GM19023 (cell line): ENCODE measurements around the gene GFM1.
"Not testable (repeated sequence)": the region's sequence is repeated elsewhere in the genome, so short reads cannot be mapped to it uniquely, and the experiment has no call there.

Source experiments
- ATAC-seq: cut with Tn5 transposase; IDR thresholded peaks from one replicate; pipeline ENCODE4 v1.9.1; 2021; ENCODE audit warnings: mild to moderate bottlenecking, moderate library complexity; ENCODE audit not compliant: unreplicated experiment

Gene GFM1

DNA sequence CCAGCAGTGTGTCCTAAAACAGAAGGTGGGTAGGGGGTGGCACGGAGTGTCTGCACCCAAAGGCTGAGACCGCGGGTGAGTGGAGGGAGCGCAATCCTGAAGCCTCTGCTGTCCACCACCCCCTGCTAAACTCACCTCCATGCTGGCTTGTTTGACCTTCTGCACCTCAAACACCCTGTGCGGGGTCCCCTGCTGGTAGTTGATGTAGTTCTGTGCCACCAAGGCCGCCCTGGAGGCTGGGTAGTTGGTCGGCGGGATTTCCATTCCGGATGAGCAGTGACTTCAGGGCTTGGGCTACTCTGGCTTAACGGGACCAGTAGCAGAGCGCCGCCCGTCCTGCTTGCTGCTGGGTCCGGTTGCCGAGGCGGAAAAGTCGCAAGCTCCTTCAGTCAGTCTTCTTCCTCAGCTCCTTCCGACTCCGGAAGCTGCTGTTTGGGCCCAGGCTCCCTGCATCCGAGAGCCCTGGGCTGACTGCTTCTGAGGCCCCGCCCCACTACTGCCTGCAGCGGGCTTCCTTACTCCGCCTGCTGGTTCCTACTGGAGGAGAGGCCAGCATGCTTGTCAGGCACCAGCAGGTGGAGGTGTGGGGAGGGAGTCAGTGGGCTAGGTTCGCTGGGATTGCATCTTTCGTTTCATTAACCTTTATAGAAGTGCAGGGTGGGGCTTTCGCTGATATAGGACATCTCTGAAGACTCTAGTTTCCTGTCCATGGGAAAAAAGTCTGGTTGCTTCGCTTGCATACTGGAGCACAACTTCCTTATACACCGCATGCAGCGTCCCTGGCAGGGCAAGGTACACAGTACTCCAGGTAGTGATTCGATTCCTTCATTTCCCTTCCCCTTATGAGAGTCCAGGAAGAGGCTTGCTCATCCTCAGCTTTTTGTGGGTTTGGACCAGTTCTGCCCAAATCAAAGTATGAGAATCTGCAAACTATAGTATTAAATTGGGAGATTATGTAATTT, 28.2 kb downstream of the GFM1 start, which contains the start of gene LXN:
TSS of gene LXN (minus strand) at position 434 of the 962 bp plus-strand sequence. CDS start at position 264, 170 bp downstream.
- peak; percentile 99 for ATAC-seq

GRCh38 chr3:158678687-158679086, 34.4 kb downstream of the GFM1 start:
- no peak for ATAC-seq

DNA sequence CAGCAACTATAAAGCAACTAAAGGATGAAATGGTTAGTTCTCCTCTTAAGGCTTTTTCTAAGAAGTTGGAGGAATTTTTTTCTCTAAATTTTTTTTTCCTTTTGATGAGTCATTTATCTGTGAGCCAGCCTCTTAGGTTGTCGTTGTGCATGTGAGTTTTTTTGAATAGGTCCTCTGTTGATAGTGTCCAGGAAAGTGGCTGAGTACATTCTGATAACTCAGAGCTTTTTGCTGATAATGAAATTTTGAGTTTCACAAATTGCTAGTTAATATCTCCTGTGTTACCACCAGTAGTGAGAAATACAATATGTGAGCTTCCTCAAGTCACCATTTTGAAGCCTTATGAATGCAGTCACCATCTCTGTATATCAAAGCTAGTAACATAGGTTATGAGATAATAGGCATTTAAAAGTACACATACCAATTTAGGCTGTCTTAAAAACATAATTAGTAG, 35.2 kb downstream of the GFM1 start:
- no peak for ATAC-seq

- ATAC-seq = no peak
Measured at GRCh38 chr3:158680861-158681260, 36.5 kb downstream of the GFM1 start.

DNA sequence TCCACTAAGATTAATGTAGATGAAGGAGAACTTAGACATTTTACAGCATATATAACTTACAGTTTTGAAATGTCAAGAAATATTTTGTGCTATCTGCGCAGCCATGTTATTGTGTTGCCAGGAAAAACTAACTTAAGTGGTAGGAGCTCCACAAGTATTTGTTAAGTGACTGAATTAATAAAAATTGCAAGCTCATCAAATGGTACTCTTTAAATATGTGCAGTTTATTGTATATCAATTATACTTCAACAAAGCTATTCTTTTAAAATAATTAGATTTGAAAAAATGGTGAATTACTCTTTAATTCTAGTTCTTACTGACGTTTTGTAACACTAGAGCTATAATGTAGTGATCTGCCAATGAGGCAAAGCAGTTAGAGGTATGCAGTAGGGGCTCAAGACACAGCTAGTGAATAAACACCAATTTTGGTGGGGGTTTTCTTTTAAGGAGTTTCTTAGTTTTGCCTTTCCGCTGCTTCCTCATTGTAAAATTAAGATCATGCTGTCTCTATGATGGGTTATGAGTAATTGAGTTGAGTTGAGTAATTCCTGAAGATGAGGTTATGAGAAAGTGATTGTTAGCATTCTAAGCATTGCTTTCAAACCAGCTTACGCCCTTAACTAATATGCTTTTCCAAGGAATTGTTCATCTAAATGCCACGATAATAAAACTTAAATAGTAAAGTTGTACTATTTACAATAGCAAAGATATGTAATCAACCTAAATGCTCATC, 39.1 kb downstream of the GFM1 start:
- ATAC-seq = no peak

GRCh38 chr3:158685159-158685558, 40.8 kb downstream of the GFM1 start:
- no peak for ATAC-seq

DNA sequence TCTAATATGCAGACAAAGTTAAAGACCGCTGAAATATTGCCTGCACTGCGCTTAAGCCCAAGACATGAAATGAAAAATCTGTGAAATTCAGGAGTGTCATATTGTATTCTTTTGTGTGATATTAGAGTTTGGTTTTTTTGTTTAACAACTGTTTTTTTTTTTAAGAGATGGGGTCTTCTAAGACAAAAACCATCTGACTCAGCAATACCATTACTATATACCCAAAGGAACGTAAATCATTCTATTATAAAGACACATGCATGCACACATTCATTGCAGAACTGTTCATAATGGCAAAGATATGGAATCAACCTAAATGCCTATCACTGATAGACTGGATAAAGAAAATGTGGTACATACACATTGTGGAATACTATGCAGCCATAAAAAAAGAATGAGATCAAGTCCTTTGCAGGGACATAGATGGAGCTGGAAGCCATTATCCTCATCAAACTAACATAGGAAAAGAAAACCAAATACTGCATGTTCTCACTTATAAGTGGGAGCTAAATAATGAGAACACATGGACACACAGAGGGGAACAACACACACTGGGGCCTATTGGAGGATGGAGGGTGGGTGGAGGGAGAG, 49.6 kb downstream of the GFM1 start:
- ATAC-seq = not testable (repeated sequence)

DNA sequence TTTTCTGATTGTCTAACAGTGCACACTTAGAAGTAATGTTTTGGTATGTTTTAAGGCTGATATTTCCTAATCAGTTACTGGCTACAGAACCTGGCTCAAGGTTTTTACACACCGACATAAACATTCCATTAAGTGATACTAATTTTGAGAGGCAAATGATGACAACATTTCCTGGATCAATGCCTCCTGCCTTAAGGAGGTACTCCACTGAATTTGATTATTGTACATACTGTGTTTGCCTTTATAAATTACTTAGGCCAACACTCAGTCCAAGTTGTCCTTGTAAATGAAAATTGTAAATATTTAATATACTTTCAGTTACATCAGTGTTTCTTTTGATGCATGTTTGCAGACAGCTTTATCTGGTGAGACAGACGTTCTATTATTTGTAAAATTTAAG, 52.3 kb downstream of the GFM1 start:
- ATAC-seq = no peak

DNA sequence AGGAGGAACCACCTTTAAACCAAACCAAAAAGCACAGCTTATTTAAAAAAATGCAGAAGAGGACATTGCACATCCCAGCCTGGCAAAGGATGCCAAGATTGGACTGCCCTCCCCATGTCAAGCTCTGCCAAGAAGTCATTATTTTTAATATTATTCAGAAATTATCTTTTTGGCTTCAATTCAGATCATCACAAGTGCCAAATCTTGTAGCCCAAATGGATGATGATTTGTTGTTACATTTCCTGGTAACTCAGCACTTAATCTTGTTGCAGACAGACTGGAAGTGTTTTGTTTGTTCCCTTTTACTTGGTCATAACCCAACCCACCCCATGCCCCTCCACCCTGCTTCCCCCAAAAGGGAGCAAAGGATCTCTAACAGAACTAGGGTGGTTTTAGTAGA, 56.2 kb downstream of the GFM1 start:
- no peak for ATAC-seq

GRCh38 chr3:158701420-158702065, 57.2 kb downstream of the GFM1 start:
- no peak for ATAC-seq

GRCh38 chr3:158702815-158703481, 58.6 kb downstream of the GFM1 start:
- ATAC-seq = no peak

DNA sequence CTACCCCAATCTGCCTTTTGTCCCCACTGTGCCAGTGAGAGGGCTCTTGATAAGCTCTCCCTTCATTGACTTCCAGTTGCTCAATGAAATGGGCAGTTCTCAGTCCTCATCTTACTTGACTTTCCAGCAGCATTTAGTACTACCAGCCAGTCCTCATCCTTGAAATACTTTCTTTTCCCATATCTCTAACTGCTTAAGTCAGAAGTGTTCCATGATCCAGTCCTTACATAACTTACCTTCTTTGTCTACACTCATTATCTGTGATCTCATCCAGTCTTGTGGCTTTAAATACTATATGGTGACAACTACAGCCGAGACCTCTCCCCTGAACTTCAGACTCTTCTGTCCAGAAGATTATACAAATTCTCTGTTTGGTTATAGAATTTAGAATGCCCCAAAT, 59.2 kb downstream of the GFM1 start:
- no peak for ATAC-seq

- ATAC-seq = no peak
Measured at GRCh38 chr3:158709666-158710083, 65.3 kb downstream of the GFM1 start.

DNA sequence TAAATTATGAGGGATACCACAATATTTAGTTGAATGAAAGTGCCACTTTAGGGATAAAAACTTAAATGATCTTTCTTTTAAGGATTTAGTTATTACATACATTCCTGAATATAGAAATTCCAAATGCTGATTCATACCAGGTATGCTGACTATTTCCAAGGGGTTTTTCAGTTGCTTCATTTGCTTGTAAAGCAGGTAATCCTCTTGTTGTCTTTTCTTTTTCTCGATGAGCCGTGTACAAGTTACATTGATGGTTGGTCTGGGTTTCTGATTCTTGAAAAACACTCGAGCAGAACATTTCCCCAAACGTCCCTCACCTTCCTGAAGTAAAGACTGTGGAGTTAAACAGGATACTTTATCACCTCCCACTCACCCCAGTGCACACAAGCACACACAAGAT, 66.3 kb downstream of the GFM1 start:
- no peak for ATAC-seq

DNA sequence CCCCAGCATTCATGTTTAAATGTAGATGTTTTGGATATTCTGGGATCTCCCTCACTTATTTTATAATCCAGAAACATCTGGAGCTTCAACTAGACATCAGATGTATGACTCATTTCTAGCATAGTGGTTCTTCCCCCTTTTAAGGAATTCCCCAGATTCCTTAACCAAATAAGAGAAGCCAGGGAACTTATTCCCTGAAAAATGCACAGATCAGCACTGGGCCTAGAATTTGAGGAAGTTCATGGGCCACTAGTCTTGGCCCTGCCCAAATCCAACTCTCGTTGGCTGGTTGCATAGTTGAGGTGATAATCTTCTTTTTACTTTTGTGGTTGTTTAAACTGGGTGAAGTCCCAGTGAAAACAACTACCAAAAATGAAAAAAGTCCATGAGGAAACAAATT, 67.6 kb downstream of the GFM1 start:
- no peak for ATAC-seq

DNA sequence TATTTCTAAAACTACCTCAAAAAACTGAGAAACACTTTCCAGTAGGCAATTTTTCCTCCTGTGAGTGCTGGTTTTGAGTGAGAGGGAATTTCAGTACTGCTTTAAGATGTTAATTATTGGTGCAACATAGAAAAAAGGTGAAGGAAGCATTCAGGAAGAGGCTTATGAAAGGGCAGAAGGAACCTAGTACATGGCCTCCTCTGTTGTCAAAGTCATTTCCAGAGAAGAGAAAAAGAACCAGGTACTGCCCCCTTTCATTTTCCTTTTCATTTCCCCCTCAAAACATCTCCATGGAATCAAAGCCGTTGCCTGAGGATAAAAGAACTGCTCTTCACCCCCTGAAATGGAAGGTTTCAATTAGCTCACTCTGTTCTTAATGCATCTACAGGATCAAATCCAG, 68.1 kb downstream of the GFM1 start:
- no peak for ATAC-seq

GRCh38 chr3:158713094-158713499, 68.8 kb downstream of the GFM1 start:
- no peak for ATAC-seq

DNA sequence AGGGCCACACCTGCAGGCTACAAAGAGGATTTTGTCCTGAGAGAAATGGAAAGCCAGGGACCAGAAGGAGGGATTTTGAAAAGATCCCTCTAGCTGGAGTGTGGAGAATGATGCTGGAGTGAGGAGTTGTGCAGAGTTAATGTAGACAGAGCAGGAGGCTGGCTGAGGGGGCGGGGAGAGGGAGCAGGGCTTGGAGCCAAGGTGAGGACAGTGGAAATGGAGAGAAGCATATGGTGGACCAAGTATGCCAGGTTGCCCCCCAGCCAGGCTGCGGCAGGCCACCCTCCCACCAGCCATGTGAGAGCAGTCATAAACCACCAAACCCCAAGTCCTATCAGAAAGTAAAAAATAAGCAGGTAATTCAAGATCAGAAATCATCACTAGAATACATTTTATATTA, 73.2 kb downstream of the GFM1 start:
- ATAC-seq = no peak

- no peak for ATAC-seq
Measured at GRCh38 chr3:158718490-158719170, 74.3 kb downstream of the GFM1 start.

DNA sequence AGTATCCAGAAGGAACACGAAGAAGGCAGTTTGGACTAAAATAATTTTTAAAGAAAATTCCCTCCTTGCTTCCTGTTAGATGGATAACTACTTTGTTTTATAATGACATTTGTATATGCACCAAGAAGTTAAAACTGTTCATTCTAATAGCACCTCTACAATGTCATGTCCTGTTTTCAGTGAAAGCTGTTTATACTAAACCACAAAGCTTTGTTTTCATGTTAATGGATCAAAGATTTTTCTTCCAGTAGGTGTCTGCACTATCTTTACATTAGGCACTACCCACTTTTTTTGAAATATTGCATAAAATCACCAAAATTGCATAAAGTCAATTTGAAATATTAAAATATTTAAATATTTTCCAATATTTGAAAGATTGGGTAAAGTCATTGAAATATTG, 77.8 kb downstream of the GFM1 start:
- no peak for ATAC-seq
